ENCODE data around the gene KCNQ4. TPM values are rescaled to one million over a fixed set of nuclear protein-coding genes. Genes with fewer than 3 reads are reported as not detected.

Gene KCNQ4
- polyA plus RNA-seq, 3 donors = 1.6 to 1.9 (median 1.9) TPM

DNA sequence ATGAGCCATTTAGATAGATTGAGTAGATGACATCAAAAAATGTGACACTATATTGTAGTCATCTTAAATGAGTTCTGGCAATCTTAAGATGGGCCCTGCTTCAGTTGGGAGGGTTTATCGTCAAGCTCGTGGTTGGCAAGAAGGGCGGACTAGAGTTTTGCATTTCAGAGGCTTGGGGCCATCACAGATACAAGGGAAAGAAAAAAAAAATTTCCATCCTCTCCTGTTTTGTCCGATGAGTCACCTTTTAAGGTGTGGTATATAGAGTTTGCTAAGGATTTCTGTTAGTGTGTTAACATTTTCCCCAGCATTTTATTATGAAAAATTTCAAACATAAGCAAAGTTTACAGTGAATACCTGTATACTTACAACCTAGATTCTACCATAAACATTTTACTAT, 31.8 kb upstream of the KCNQ4 start:
- DNase-seq (ENCODE audit: extremely low read depth in 1 of 11, low read depth in 9 of 11, low spot score in 4 of 11) = no peak

DNA sequence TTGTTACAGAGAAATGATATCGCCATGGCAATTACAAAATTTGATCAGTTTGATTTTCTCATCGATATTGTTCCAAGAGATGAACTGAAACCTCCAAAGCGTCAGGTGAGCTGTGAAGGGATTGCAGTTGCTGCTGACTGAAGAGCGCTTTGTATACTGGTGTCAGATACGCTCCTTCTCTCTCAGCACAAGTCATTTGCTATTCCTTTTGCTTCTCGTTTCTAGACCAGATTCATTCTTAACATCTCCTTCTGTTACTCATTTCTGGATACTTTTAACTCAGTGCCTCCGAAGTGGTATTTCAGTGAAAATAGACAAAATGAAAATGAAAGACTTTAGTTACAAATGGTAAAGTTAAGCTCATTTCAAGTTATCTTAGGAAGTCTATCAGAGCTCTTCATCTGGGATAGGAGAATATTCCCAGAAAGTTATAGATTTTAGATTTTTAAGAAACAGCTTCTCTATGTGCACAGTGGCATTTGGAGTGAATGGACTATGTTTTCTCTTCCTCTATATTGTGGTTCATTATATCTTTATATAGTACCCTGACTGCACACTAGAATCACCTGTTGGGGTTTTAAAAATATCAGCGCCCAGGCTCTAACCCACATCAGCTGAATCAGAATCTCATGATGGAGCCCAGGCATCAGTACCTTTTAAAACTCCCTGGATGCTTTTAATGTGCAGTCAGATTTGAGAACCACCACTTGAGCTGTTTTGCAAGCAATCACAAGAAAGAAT, 30.3 kb upstream of the KCNQ4 start:
- DNase-seq (ENCODE audit: extremely low read depth in 1 of 11, low read depth in 9 of 11, low spot score in 4 of 11) = no peak

DNA sequence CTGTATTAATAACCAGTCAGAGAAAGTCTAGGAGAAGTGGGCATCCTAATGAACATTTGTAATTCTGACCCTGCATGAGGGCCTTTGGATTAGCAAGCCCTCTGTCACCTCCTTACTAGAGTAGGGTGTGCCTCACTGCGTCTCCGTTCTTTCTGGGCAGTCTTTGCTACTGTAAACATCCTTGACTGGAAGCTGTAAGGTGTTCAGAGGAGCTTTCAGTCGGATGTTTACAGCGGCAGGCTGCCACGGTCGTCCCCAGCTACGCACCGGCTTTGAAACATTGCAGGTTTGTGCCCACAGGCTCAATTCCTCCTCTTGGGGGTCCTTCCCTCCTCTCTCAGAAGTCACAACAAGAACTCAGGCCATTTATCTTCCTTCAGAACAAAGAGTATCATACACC, 29.4 kb upstream of the KCNQ4 start:
- no peak for DNase-seq (ENCODE audit: extremely low read depth in 1 of 11, low read depth in 9 of 11, low spot score in 4 of 11)

DNA sequence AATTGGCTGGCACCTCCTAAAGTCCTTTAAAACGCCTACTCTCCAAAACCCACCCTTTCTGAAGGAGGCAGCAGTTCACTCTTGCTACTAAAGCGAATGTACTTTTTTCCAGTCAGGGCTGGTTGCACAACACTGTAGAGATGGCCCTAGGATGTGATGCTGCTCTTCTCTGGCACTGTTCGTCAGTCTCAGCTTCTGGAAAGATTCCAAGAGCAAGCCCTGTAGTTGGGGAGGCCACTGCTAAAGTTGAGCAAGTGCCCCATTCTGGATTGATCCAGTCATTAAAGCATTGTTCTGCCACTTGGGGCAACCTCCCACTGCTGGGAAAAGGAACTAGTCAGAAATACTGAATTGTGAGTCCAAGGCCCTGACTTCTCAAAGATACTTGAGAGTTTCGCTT, 28.5 kb upstream of the KCNQ4 start:
- no peak for DNase-seq (ENCODE audit: extremely low read depth in 1 of 11, low read depth in 9 of 11, low spot score in 4 of 11)

DNA sequence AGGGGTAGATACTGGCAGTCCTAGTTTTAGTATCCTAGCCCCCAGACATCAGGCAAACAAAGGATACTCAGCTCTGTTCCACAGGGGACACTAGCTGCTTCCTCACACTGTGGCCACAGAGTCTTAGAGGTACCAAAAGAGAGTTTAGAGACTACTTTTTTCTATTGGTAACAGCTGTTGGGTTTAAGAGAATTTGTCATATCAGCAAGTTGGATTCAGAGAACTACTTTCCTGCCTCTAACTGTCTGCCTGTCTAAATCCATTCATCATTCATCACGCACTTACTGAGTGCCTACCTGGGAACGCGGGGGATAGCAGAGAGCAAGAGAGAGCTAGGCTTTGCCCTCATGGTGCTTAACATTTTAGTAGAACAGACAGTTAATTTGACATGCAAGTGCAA, 27.1 kb upstream of the KCNQ4 start:
- no peak for DNase-seq (ENCODE audit: extremely low read depth in 1 of 11, low read depth in 9 of 11, low spot score in 4 of 11)

DNA sequence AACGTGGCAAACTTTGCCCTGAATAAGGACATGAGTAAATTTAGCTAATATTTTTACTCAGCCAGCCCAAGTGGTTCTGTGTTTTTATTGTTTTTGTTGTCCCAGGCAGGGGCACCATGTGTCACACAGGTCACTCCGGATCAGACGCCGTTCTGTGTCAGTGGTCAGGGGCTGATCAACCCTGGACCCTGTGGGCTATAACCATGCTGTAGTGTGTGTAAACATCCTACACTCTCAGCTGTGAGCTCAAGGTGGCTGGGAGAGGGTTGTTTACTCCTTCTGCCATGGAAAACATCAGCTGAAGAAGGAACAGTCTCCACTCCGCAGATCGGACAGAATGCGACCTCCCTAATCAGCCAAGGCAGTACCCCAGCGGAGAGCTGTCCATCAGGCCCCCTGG, 26.5 kb upstream of the KCNQ4 start:
- DNase-seq (ENCODE audit: extremely low read depth in 1 of 11, low read depth in 9 of 11, low spot score in 4 of 11) = no peak

DNA sequence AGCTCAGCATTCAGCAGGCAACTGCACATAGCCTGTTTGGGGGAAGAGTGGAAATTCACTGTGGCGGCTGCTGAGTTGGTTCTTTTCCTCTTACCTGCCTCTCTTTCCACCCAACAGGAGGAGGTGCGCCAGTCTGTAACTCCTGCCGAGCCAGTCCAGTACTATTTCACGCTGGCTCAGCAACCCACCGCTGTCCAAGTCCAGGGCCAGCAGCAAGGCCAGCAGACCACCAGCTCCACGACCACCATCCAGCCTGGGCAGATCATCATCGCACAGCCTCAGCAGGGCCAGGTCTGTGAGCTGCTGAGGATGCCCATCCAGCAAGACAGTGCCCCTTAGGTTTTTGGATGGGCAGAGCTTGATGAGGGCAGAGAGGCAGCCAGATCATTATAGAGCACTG, 25.6 kb upstream of the KCNQ4 start:
- DNase-seq (ENCODE audit: extremely low read depth in 1 of 11, low read depth in 9 of 11, low spot score in 4 of 11) = no peak

DNA sequence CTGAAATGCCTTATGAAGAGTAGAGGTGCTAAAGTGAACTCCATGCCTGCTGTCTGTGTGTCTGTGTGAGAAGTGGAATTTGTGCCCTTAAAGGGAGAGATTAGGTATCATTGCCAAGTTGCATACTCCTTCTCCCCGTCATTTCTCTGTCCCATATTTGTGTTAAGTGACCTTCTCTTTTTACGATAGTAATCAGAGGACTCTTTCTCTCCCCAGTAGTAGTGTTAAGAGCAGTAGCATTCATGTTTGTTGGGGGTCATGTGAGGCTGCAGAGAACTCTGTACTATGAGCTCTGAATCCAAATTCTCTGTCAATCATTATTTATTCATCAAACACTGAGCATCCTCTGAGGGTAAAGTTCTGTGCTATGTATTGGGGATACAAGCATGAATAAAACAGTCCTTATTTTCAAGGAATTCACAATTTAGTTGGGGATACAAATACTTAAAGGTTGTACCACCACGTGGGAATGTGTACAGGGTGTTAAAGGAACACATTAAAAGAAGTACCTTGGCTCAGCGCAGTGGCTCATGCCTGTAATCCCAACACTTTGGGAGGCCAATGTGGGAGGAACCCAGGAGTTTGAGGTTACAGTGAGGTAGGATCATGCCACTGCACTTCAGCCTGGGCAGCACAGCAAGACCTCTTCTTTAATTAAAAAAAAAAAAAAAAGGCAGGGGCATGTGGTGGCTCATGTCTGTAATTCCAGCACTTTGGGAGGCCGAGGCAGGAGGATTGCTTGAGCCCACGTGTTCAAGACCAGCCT, 24.8 kb upstream of the KCNQ4 start:
- no peak for DNase-seq (ENCODE audit: extremely low read depth in 1 of 11, low read depth in 9 of 11, low spot score in 4 of 11)

DNA sequence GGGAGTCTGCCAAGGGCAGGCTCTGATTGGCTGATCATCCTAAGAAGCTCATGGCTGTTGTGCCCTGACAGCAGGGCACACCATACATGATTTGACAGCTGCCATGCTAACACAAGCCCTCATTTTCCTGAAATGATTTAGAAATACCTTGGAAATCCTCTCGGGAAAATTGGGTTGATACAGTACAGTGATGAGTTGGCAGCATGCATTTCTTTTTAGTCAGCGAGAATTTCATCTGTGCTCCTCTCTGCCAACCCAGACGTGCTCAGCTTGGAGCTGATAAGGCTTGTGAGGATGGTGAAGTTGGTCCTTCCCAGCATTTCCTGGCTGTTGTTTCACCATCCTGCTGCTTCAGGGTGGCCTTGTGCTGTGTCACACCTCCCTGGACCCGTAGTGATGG, 22.6 kb upstream of the KCNQ4 start:
- DNase-seq (ENCODE audit: extremely low read depth in 1 of 11, low read depth in 9 of 11, low spot score in 4 of 11) = no peak

DNA sequence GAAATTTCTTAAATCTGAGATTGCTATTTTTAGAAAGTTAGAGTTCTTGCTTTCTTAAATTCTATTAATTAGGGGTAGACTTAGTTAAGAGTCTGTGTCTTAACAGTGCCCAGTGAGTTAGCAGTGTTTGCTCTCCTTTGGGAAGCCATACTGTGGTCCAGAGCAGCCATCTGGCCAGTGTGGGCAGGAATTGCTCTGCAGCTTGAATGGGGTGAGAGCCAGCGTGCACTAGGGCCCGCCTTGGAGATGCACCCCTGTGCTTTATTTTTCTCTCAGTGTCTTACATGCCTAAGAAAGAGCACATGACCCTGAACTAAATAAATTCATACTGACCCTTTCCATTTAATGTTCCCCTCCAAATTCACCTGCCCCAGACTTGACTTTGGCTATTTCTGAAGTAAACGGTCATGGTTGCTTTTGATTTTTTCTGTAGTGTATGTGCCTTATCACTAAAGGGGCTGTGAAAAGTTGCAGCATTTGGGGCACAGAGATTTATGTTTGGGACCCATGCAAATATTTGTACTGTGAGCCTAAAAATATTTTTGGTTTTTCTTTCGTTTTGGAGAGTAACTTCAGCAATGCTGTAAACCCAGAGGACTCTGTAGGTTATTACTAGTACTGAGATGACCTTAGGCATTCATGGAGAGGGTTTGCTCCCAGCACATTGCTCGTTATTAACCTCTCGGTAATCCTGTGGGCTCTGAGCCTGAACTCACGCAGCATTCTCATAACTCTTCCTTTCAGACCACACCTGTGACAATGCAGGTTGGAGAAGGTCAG, 21.3 kb upstream of the KCNQ4 start:
- no peak for DNase-seq (ENCODE audit: extremely low read depth in 1 of 11, low read depth in 9 of 11, low spot score in 4 of 11)

DNA sequence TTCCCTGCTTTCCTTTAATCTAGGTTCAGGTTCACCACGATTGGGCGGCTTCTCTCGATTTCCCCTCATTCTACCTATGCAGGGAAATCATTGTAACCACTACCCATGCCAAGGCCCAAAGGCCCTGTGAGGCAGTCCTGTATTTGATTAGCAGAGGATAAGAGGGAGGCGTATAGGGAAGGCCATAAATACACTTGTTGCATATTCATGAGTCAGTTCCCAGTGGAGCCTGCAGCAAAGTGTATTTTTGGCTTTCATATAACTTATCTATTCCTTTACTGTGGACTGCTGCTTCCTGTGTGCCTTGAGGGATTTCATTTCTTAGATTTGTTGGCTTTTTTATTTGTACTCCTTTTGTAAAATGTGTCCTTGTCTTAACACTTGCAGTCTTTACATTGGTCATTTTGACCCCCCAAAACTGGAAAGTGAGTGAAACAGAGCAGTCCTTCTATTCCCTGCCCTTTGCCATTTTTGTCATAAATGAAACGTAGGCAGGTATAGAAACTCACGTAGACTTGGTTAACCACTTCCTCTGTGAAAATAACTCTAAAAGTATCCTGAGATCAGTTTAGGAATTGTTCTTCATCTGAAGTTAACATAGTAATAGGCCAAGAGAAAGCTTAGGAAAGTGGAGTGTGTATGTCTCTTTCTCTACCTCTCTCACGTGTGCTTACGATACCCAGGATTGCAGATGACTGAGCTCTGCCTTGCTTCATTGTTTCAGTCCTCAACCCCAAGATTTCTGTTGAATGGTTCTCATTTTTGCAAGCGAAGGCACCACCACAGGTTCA, 19.6 kb upstream of the KCNQ4 start:
- no peak for DNase-seq (ENCODE audit: extremely low read depth in 1 of 11, low read depth in 9 of 11, low spot score in 4 of 11)

DNA sequence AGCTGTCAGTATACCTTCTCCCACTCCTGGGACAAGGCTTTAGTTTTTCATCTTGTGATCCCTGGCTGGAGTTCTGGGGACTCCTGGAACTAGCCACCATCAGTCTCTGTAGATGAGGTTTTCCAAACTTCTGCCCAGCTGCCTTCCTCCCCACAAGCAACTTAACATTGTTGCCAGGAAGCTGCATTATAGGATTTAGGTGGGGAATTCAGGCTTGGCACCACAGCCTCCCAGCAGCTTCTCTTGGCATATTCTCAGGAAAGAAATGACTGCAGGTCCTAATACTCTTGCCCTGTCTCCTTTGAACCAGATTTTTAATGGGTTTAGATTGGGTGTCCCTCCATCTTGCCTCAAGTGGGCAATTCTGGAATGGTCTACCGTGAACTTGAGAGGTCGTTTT, 18.6 kb upstream of the KCNQ4 start:
- DNase-seq (ENCODE audit: extremely low read depth in 1 of 11, low read depth in 9 of 11, low spot score in 4 of 11) = no peak

DNA sequence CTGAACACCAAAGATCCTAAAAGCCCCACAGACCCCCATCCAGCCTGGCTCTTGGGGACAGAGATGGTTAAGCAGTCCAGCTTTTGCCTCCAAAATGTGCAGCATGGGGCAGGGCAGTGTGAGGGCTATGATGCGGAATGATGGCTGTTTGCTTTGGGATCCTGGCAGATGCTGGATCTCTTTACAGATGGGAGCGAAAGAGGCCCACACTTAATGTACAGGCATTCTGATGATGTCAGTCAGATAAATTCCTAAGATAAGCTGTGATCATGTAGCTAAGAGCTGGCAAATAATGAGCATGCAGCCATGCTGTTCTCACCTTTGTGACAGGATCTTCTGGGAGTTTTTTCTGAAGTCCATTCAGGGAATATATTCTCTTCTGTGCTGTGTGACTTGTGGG, 17.6 kb upstream of the KCNQ4 start:
- DNase-seq (ENCODE audit: extremely low read depth in 1 of 11, low read depth in 9 of 11, low spot score in 4 of 11) = no peak

DNA sequence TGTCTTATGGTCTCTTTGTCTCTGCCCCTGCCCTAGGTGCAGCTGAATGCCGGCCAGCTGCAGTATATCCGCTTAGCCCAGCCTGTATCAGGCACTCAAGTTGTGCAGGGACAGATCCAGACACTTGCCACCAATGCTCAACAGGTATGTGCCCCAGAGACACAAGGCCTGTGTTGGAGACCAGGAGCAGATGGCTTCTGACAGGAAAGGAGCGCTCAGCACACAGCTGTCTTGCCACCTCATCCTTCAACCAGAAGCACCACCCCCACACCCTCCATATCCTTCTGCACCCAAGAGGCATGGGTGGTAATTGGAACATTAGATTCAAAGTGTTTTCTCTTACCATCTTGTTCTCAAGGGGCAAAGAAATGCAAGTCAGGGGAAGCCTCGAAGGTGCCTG, 17.0 kb upstream of the KCNQ4 start:
- no peak for DNase-seq (ENCODE audit: extremely low read depth in 1 of 11, low read depth in 9 of 11, low spot score in 4 of 11)

DNA sequence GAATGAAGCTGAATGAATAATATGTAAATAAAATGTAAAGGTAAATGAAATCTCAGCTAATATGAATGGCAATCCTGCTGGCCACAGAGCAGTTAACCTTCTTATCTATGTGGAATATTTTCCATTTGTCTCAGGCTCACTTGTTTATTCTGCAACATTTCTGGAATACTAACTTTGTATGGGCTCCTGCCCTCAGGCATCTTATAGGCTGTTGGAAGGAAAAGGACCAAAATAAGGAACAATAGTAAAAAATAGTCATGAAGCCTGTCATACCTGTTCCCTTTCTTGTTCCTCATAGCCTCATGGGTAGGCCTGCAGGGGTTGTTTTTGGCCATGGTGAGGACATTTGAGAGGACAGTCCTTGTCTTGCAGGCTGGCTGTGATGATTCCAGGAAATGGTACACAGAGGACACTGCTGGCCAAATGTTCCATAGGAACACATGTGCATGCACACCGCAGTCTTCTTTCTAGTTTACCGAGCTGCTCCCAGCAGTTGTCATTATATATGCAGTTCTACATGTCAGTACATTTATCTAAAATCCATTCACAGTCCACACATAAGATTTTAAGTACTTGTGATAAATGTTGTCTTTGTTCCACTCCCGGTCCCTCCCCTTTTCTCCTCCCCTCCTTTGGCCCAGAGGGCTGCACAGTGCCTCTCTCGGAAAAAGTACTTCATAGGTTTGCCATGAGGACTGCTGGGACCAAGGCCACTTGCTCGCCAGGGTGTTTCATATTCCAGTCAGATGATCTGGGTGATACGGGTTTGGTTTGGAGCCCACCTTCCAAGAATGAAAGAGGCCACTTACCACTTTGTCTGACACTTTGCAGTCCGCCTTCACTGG, 15.2 kb upstream of the KCNQ4 start:
- no peak for DNase-seq (ENCODE audit: extremely low read depth in 1 of 11, low read depth in 9 of 11, low spot score in 4 of 11)

DNA sequence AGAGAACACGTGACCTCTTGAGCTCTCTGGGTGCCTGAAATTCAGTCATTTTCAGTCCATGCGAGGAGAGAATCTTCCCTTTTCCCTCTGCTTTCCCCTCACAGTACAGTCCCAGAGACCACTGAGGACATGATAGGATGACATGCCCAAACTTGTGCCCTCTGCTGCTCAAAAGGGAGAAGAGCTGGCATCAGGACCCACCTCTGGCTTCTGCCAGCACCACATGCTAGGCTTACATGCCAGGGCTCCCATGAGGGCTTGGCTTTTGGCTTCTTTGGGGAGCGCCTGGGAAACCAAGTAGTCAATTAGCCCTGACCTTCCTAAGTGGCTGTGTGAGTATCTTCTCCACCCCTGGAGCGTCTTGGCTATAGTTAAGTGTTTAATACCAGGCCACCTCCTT, 13.8 kb upstream of the KCNQ4 start:
- DNase-seq (ENCODE audit: extremely low read depth in 1 of 11, low read depth in 9 of 11, low spot score in 4 of 11) = no peak

DNA sequence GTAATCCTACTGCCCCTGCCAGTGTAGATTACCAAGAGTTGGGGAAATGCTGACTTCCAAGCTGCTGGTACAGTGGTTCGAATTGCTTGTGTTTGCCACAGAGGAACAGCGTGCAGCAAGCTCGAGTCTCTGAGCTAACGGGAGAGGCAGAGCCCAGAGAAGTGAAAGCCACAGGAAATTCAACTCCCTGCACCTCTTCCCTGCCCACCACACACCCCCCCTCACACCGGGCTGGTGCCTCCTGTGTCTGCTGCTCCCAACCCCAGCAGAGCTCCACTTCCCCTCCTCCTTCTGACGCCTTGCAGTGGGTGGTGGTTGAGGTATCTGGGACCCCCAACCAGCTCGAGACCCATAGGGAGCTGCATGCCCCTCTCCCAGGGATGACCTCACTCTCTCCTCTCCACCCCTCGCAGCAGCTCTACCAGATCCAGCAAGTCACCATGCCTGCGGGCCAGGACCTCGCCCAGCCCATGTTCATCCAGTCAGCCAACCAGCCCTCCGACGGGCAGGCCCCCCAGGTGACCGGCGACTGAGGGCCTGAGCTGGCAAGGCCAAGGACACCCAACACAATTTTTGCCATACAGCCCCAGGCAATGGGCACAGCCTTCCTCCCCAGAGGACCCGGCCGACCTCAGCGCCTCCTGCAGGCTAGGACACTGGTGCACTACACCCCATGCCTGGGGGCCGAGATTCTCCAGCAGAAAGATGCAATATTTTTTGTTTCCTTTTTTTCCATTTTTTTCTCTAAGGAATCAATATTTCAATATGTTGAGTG, 13.1 kb upstream of the KCNQ4 start:
- DNase-seq (ENCODE audit: extremely low read depth in 1 of 11, low read depth in 9 of 11, low spot score in 4 of 11) = no peak

All from renal cortex interstitium (tissue), 11 donors.